ENCODE data around the gene THSD4. TPM values are rescaled to one million over a fixed set of nuclear protein-coding genes. Genes with fewer than 3 reads are reported as not detected.

The THSD4 gene
- total and polyA plus RNA-seq, 7 donors = 1.4 to 7.8 (median 2.2) TPM

- WGBS, 2 donors = 75 to 78% methylated on average over 5 of the region's 5 CpGs
- no peak overlapping the region for H3K4me3 ChIP-seq
- TF ChIP-seq POLR2AphosphoS5 (IDR thresholded peaks at IDR 0.05) (peak in 1 of 4 donors; percentile 25), POLR2A (IDR thresholded peaks at IDR 0.05) (no peak)
- peaks cover 0 to 16% (median 9%) of the 10 kb centered on the region in 4 donors for H3K4me1 ChIP-seq
- H3K27me3 ChIP-seq = no peaks in the 10 kb centered on the region
- H3K27ac ChIP-seq = peak overlapping the region; percentile 13 to 57 (median 25)
- H3K9me3 ChIP-seq = no peaks in the 10 kb centered on the region
- no peak for DNase-seq
- no peaks in the 10 kb centered on the region for H3K36me3 ChIP-seq
- intact Hi-C loops (cut with DNase I) = no loop called here
Observed at GRCh38 chr15:71707230-71708050, 592.2 kb downstream of the THSD4 start.

GRCh38 chr15:71708051-71708429 lies 592.8 kb downstream of the THSD4 start:
- no peaks in the 10 kb centered on the region for H3K9me3 ChIP-seq
- H3K27ac ChIP-seq = peak overlapping the region; percentile 13 to 57 (median 25)
- peaks cover 0 to 16% (median 9%) of the 10 kb centered on the region in 4 donors for H3K4me1 ChIP-seq
- no peak for DNase-seq
- intact Hi-C loops (cut with DNase I) = no loop called here
- no peak overlapping the region for H3K4me3 ChIP-seq
- 12 to 49% methylated on average over 4 of the region's 4 CpGs for WGBS, 2 donors
- TF ChIP-seq POLR2A (IDR thresholded peaks at IDR 0.05) = no peak
- H3K27me3 ChIP-seq = no peaks in the 10 kb centered on the region
- no peaks in the 10 kb centered on the region for H3K36me3 ChIP-seq

- H3K27ac ChIP-seq = no peak overlapping the region
- DNase-seq = no peak
- no peak for TF ChIP-seq POLR2AphosphoS5 (IDR thresholded peaks at IDR 0.05)
- H3K27me3 ChIP-seq = no peaks in the 10 kb centered on the region
- H3K4me1 ChIP-seq = peaks cover 0 to 16% (median 9%) of the 10 kb centered on the region in 4 donors
- H3K36me3 ChIP-seq = no peaks in the 10 kb centered on the region
- H3K9me3 ChIP-seq = no peaks in the 10 kb centered on the region
- no peak overlapping the region for H3K4me3 ChIP-seq
- 34 to 76% methylated on average over 11 of the region's 11 CpGs for WGBS, 2 donors
- intact Hi-C loops (cut with DNase I) = no loop called here
Observed at GRCh38 chr15:71708741-71709140, 593.5 kb downstream of the THSD4 start.

GRCh38 chr15:71709808-71710418 lies 594.6 kb downstream of the THSD4 start:
- intact Hi-C loops (cut with DNase I) = no loop called here
- Histone ChIP-seq H3K9me3 (no peaks in the 10 kb centered on the region), H3K4me1 (peaks cover 0 to 16% (median 9%) of the 10 kb centered on the region in 4 donors), H3K27ac (no peak overlapping the region), H3K36me3 (no peaks in the 10 kb centered on the region), H3K27me3 (no peaks in the 10 kb centered on the region), H3K4me3 (no peak overlapping the region)
- TF ChIP-seq CTCF (IDR thresholded peaks at IDR 0.05) (no peak), POLR2A (IDR thresholded peaks at IDR 0.05) (no peak), POLR2AphosphoS5 (IDR thresholded peaks at IDR 0.05) (no peak), EP300 (IDR thresholded peaks at IDR 0.05) (no peak)
- no peak for DNase-seq
- WGBS, 2 donors = 86 to 89% methylated on average over 3 of the region's 3 CpGs

- peaks cover 0 to 12% (median 9%) of the 10 kb centered on the region in 4 donors for H3K4me1 ChIP-seq
- no peak for TF ChIP-seq EP300 (IDR thresholded peaks at IDR 0.05)
- no peak for TF ChIP-seq POLR2AphosphoS5 (IDR thresholded peaks at IDR 0.05)
- no peak for TF ChIP-seq CTCF (IDR thresholded peaks at IDR 0.05)
- no peak for TF ChIP-seq POLR2A (IDR thresholded peaks at IDR 0.05)
- intact Hi-C loops (cut with DNase I) = no loop called here
- H3K4me3 ChIP-seq = no peak overlapping the region
- no peaks in the 10 kb centered on the region for H3K27me3 ChIP-seq
- no peak overlapping the region for H3K27ac ChIP-seq
- no peaks in the 10 kb centered on the region for H3K9me3 ChIP-seq
- H3K36me3 ChIP-seq = no peaks in the 10 kb centered on the region
- no peak for DNase-seq
Observed at GRCh38 chr15:71712182-71712581, 596.9 kb downstream of the THSD4 start.

- no peak for TF ChIP-seq POLR2AphosphoS5 (IDR thresholded peaks at IDR 0.05)
- TF ChIP-seq POLR2A (IDR thresholded peaks at IDR 0.05) = no peak
- TF ChIP-seq CTCF (IDR thresholded peaks at IDR 0.05) = no peak
- TF ChIP-seq EP300 (IDR thresholded peaks at IDR 0.05) = no peak
- no peak for DNase-seq
- Histone ChIP-seq H3K4me3 (no peak overlapping the region), H3K9me3 (no peaks in the 10 kb centered on the region), H3K27ac (no peak overlapping the region), H3K36me3 (no peaks in the 10 kb centered on the region), H3K27me3 (no peaks in the 10 kb centered on the region), H3K4me1 (peaks cover 0 to 4% (median under 1%) of the 10 kb centered on the region in 4 donors)
- intact Hi-C loops (cut with DNase I) = no loop called here
- WGBS, 2 donors = 89 to 91% methylated on average over 5 of the region's 5 CpGs
Observed at GRCh38 chr15:71713191-71713809, 598.0 kb downstream of the THSD4 start.

All from sigmoid colon (tissue), 7 donors.